Dedifferentiated amniotic fluid mesenchymal stem cell (primary cell): ENCODE measurements around the gene PRUNE1.

Experiments used
- DNase-seq: peaks from one replicate; pipeline ENCODE4 v3.0.0-alpha.2; 2016; ENCODE audit errors: extremely low spot score

PRUNE1 gene

DNA sequence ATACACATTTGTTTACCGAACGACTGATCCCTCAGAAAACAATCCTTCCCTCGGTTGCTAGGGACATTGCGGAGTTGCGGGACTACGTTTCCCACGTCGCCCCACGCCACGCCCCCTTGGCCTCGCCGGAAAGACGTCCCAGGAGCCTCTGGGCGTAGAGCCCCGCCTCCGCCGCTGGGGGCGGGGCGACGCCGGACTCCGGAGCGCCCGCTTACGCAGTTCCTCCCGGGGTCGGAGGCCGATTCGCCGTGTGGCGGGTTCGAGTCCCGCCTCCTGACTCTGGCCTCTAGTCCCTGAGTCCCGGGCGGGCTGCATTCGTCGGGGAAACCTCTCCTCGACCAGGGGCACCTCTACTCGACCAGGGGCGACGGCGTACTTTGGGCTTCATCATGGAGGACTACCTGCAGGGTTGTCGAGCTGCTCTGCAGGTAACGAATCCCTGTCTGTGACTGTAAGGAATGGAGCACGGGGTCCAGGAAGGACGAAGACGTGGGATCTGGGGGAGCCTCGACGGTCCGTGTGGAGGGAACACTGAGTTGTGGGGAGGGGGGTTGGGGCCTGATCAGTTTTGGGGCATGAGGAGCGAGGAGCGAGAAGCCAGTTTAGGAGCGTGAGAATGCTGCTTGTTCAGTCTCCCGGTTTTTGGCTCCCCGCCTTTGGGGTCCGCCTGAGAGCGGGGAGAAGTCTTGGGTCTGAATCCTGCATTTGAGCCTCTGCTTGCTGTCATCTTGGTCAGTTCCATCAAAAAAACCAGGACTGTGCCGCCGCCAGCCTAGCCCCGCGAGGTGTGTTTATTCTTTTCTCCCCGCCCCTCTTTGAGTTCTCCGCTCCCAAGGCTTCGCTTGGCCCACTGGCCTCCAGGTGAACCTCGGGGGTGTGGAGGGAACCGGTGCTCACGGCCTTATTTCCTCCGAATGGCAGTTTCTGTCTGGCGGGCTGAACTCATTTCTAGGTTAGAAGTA lies at the start of gene PRUNE1:
Gene PRUNE1 (plus strand): TSS at position 206 of the 962 bp plus-strand sequence. CDS start 184 bp downstream, at position 390.
- DNase-seq = peak; percentile 98

GRCh38 chr1:150960646-150961045 lies 47.6 kb upstream of the PRUNE1 start:
- DNase-seq = no peak

DNA sequence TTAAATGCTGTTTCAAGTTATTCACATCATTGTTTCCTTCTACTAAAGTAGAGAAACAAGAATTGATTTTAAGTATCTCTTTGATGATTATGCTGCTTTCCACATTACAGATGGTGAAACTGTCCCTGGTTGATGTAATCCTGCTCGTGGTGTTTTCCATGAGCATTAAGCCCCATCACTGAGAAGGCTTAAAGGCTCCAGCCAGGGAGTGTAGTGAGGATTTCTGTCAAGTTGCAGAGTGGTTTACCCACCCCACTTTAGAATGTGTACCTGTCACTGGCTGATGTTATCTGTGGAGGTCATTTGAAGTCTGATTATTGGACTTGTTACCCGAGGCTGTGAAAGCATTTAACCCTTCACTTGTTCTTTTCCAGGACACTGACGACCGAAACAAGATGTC lies 46.5 kb upstream of the PRUNE1 start:
- DNase-seq = no peak

DNA sequence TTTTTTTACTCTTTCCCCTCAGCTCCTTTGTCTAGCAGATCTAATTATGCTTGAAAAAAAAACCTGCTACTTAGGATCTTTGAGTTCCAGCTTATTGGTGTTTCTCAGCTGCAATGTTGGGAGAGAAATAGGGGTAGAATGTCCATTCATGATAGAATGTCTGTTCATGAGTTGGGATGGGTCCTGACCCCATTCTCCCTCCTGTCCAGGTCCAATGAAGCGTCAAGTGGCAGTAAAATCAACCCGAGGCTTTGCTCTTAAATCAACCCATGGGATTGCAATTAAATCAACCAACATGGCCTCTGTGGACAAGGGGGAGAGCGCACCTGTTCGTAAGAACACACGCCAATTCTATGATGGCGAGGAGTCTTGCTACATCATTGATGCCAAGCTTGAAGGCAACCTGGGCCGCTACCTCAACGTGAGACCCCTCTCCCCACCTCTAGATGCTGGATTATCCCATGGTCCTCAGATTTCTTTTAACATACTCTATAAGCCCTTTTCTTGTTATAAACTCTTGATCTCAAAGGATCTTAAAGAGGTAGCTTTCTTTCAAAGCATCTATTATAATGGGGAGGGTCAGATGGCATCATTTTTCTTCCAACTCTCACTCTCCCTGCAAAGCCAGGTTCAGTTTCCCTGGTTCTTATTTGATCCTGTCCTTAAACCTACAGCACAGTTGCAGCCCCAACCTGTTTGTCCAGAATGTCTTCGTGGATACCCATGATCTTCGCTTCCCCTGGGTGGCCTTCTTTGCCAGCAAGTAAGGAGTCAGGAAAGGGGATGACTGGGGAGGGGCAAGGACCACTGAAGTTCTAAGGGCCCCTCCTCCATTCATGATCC lies 44.7 kb upstream of the PRUNE1 start:
- DNase-seq = no peak

DNA sequence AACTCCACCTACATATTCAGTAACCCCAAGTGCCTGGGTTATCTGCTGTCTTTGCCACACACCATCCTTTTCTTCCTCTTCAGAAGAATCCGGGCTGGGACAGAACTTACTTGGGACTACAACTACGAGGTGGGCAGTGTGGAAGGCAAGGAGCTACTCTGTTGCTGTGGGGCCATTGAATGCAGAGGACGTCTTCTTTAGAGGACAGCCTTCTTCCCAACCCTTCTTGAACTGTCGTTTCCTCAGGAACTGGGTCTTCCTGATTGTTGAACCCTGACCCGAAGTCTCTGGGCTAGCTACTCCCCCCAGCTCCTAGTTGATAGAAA lies 44.1 kb upstream of the PRUNE1 start:
- DNase-seq = no peak

GRCh38 chr1:150965605-150966004 lies 42.6 kb upstream of the PRUNE1 start:
- no peak for DNase-seq

- no peak for DNase-seq
Measured at GRCh38 chr1:150966011-150966410, 42.2 kb upstream of the PRUNE1 start.

- DNase-seq = no peak
Measured at GRCh38 chr1:150967936-150968335, 40.3 kb upstream of the PRUNE1 start.

DNA sequence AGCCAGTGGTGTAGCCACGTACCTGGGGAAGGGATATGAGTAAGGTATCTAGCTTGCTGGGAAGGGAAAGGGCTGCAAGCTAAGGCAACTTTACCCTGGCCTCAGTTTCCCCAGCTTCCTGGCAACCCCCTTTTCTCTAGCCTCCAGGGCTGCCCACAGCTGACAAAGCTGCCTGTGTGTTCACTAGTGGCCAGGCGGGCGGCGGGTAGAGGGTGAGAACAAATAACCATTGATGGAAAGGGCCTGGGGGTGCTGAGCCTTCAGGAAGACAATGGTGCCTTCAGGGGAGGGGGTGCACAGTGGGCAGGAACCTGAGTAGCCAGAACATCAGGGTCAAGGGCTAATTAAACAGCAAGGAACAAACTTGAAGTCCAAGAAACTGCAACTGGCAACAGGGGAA lies 39.8 kb upstream of the PRUNE1 start:
- no peak for DNase-seq

DNA sequence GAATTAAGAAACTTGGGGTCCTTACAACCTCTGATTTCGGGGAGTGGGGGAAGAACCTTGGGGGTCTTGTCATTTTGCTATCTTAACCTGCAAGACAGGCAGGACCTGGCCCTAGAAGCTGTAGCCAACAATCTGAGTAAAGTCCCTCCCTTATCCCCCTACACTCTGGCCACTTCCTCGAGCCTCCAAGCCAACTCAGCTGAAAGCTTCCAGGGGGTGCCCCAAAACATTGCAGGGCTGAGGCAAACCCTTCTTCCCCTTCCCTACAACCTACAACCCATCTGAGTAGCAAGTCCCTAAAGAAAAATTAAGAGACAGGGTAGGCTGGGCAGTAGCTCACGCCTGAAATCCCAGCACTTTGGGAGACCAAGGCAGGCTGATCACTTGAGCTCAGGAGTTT lies 38.6 kb upstream of the PRUNE1 start:
- no peak for DNase-seq

DNA sequence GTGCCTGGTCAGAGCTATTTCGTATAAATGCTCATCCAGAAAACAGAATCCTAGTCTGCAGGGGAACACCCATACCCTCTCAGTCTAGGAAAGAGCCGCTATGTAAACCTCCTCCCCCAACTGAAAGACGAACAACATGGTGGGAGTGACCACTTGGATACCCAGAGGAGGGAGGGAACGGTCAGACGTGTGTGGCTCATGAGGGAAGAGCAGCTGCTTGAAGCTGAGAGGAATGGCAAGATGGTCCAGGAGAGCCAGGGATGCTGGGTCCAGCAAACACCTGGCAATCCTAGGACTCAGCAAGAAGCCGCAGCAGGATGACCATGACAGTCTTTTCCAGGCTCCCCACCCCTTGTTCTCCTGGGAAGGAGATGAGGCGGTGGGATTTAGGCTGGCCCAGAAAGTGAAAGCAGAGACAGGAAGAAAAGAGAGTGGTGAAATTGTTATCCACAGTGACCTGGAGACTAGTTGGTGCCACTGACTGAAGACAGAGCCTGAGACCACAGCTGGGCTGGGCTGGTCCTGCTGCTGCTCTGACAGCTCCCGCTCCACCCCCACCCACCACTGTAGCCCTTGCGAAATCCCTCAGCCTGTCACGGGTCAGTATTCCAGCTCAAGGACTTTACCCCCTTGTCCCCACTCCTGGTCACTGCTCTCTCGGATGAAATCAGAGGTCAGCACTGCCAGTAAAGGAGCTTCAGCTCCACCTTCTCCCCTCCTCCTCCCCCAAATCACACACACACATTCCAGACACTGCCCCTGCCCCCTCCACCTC lies 37.3 kb upstream of the PRUNE1 start:
- DNase-seq = peak; percentile 30

- no peak for DNase-seq
Measured at GRCh38 chr1:150971583-150972416, 36.4 kb upstream of the PRUNE1 start.

GRCh38 chr1:150972417-150972940 lies 35.8 kb upstream of the PRUNE1 start:
- no peak for DNase-seq

DNA sequence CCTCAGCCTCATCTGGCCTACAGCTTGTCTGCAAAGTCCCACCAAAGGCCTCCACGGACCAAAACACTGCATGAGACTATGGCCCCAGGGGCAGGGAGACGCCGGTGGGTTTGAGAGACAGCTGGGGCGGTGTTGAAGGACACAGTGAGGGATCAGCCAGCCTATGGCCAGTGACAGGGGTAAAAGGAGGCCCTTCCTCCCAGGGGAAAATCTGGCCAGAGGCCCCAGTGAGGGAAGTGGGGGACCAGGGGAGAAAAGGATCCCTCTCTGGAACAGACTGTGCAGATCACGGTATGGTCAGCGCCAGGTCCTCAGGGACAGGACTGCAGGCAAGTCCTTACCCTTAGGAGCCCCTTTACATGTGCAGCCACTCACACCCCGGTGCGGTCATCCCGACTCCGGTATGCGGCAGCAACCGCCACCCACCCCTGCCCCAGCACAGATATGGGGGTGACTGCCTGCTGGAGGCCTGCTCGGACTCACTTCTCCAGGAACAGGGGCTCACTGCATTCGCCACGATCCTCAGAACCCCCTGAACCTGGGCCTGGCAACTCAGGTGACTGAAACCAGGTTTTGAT lies 34.9 kb upstream of the PRUNE1 start:
- DNase-seq = no peak

- no peak for DNase-seq
Measured at GRCh38 chr1:150973836-150974579, 34.2 kb upstream of the PRUNE1 start.

DNA sequence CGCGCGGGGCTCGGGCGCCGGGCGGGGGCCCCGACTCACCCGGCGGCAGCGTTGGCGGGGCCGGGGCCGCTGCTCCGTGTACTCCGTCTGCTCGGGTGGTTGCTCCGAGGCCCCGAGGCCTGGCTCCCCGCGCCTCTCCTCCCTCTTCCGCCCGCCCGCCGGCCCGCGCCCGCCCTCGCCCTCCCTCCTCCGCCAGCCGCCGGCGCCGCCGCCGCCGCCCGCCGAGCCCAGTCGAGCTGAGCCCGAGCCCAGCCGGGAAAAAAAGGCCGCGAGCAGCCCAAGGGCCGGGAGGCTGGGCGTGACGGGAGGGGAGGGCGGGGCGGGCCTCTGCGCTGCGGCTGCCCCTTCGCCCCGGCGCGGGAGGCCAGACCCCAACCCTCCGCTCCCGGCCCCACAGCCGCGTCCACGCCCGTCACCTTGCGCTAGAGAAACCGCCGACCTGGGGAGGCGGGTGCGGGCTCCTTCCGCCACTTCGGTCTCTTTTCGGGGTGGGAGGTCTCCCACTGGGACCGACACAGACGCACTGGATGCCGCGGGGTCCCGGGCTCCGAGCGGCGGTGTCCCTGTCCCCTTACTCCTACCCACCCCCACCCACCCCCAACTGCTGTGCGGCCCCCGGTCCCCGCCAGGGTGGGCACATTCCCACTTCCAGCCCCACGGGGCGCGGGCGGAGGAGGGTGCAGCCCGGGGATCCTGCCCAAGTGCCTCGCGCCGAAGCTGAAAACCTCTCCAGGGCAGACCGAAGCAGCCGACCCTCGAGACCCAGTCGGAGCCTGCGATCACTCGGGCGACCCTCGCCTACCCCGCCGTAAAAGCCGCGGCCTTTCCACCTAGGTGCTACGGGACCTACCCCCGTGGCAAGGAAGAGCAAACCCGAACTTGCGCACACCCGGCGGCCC lies 33.4 kb upstream of the PRUNE1 start, which contains the start of gene CERS2:
Gene CERS2 (minus strand): TSS at position 256 of the 899 bp plus-strand sequence. CDS start 5,745 bp downstream, outside the sequence.
- DNase-seq = peak; percentile 76

- DNase-seq = no peak
Measured at GRCh38 chr1:150976401-150976821, 31.8 kb upstream of the PRUNE1 start.

- peak; percentile 49 for DNase-seq
Measured at GRCh38 chr1:150976879-150977694, 31.2 kb upstream of the PRUNE1 start.
